ENCODE results near the gene KNSTRN.

The KNSTRN gene

GRCh38 chr15:40367371-40367685 is 15.2 kb upstream of the KNSTRN start:
- peak overlapping the region; percentile 35; the same call in 1 of the 2 replicates for H3K4me3 ChIP-seq (ENCODE audit: low read length)
- no peak for TF ChIP-seq ZNF274 (IDR thresholded peaks at IDR 0.05; ENCODE audit: low read depth, low read length)

- TF ChIP-seq ZNF274 (IDR thresholded peaks at IDR 0.05; ENCODE audit: low read depth, low read length) = no peak
- H3K4me3 ChIP-seq (ENCODE audit: low read length) = peak overlapping the region; percentile 35; the same call in 1 of the 2 replicates
Observed at GRCh38 chr15:40367686-40368611, 14.6 kb upstream of the KNSTRN start.

- H3K4me3 ChIP-seq (ENCODE audit: low read length) = no peak overlapping the region
- TF ChIP-seq ZNF274 (IDR thresholded peaks at IDR 0.05; ENCODE audit: low read depth, low read length) = no peak
Observed at GRCh38 chr15:40368719-40369473, 13.6 kb upstream of the KNSTRN start.

- H3K4me3 ChIP-seq (ENCODE audit: low read length) = no peak overlapping the region
- no peak for TF ChIP-seq ZNF274 (IDR thresholded peaks at IDR 0.05; ENCODE audit: low read depth, low read length)
Observed at GRCh38 chr15:40369474-40369869, 13.0 kb upstream of the KNSTRN start.

GRCh38 chr15:40369971-40370370 is 12.6 kb upstream of the KNSTRN start:
- no peak for TF ChIP-seq ZNF274 (IDR thresholded peaks at IDR 0.05; ENCODE audit: low read depth, low read length)
- no peak overlapping the region for H3K4me3 ChIP-seq (ENCODE audit: low read length)

GRCh38 chr15:40372981-40373380 is 9.5 kb upstream of the KNSTRN start:
- no peak overlapping the region for H3K4me3 ChIP-seq (ENCODE audit: low read length)
- TF ChIP-seq ZNF274 (IDR thresholded peaks at IDR 0.05; ENCODE audit: low read depth, low read length) = no peak

- H3K4me3 ChIP-seq (ENCODE audit: low read length) = no peak overlapping the region
- TF ChIP-seq ZNF274 (IDR thresholded peaks at IDR 0.05; ENCODE audit: low read depth, low read length) = no peak
Observed at GRCh38 chr15:40377606-40378005, 4.9 kb upstream of the KNSTRN start.

GRCh38 chr15:40379374-40379773 is 3.1 kb upstream of the KNSTRN start:
- no peak overlapping the region for H3K4me3 ChIP-seq (ENCODE audit: low read length)
- TF ChIP-seq ZNF274 (IDR thresholded peaks at IDR 0.05; ENCODE audit: low read depth, low read length) = no peak

GRCh38 chr15:40379853-40380252 is 2.7 kb upstream of the KNSTRN start:
- no peak overlapping the region for H3K4me3 ChIP-seq (ENCODE audit: low read length)
- no peak for TF ChIP-seq ZNF274 (IDR thresholded peaks at IDR 0.05; ENCODE audit: low read depth, low read length)

- no peak overlapping the region for H3K4me3 ChIP-seq (ENCODE audit: low read length)
- TF ChIP-seq ZNF274 (IDR thresholded peaks at IDR 0.05; ENCODE audit: low read depth, low read length) = no peak
Observed at GRCh38 chr15:40380636-40381035, 1.9 kb upstream of the KNSTRN start.

GRCh38 chr15:40381818-40382529 is 547 bp upstream of the KNSTRN start:
- H3K4me3 ChIP-seq (ENCODE audit: low read length) = no peak overlapping the region
- TF ChIP-seq ZNF274 (IDR thresholded peaks at IDR 0.05; ENCODE audit: low read depth, low read length) = no peak

GRCh38 chr15:40386480-40386879 is 4.0 kb downstream of the KNSTRN start:
- H3K4me3 ChIP-seq (ENCODE audit: low read length) = no peak overlapping the region
- TF ChIP-seq ZNF274 (IDR thresholded peaks at IDR 0.05; ENCODE audit: low read depth, low read length) = no peak

- H3K4me3 ChIP-seq (ENCODE audit: low read length) = no peak overlapping the region
- TF ChIP-seq ZNF274 (IDR thresholded peaks at IDR 0.05; ENCODE audit: low read depth, low read length) = no peak
Observed at GRCh38 chr15:40388941-40389823, 6.7 kb downstream of the KNSTRN start.
